Omental fat pad (tissue), 4 donors: ENCODE data around the gene PTPRM. TPM values are rescaled to one million over a fixed set of nuclear protein-coding genes. Genes with fewer than 3 reads are reported as not detected.
"Not testable (repeated sequence)": the region's sequence is repeated elsewhere in the genome, so short reads cannot be mapped to it uniquely, and the experiment has no call there.

ENCODE experiments used
- ATAC-seq: fragments of 150-250 bp; one replicate; pipeline ENCODE4 v1.9.1; 2016; ENCODE audit warnings: mild to moderate bottlenecking, moderate library complexity; ENCODE audit not compliant: low FRiP score
- DNase-seq: peaks from one replicate; pipeline ENCODE4 v3.0.0-alpha.2; 2019; ENCODE audit warnings: low spot score
- CTCF ChIP-seq, 3 donors: fragments of 450-650 bp; IDR thresholded peaks; one replicate each; pipeline ENCODE4 v1.5.1; 2016 to 2017; ENCODE audit warnings: antibody characterized with exemption in 3 of 3, mild to moderate bottlenecking in 3 of 3, moderate library complexity in 2 of 3
- total RNA-seq, 4 donors: library from RNA; depleted of rRNA; stranded (reverse); fragments of >200 nt; gene quantifications; one replicate each; pipeline ENCODE4 v1.1.0, GENCODE V29; 2016

Gene PTPRM
- total RNA-seq, 4 donors from 2014 or later = 64.8 to 238 (median 144) TPM

- ATAC-seq (no peak), DNase-seq (no peak)
- TF ChIP-seq CTCF (IDR thresholded peaks at IDR 0.05) = no peak
These were observed 168.6 kb downstream of the PTPRM start for GRCh38 chr18:7735626-7736175.

- not testable (repeated sequence) for ATAC-seq, DNase-seq
These were observed 169.4 kb downstream of the PTPRM start for GRCh38 chr18:7736526-7736925.

GRCh38 chr18:7737550-7737949, 170.4 kb downstream of the PTPRM start:
- no peak for ATAC-seq
- TF ChIP-seq CTCF (IDR thresholded peaks at IDR 0.05) = no peak
- DNase-seq = no peak

- TF ChIP-seq CTCF (IDR thresholded peaks at IDR 0.05) = no peak
- ATAC-seq = no peak
These were observed 173.7 kb downstream of the PTPRM start for GRCh38 chr18:7740821-7741220.

GRCh38 chr18:7741640-7742039, 174.5 kb downstream of the PTPRM start:
- TF ChIP-seq CTCF (IDR thresholded peaks at IDR 0.05) = no peak
- ATAC-seq (no peak), DNase-seq (no peak)

More at GRCh38 chr18:7740821-7741220, 173.7 kb downstream of the PTPRM start:
- DNase-seq = no peak

GRCh38 chr18:7742224-7742623, 175.1 kb downstream of the PTPRM start:
- DNase-seq = no peak
- ATAC-seq = no peak
- TF ChIP-seq CTCF (IDR thresholded peaks at IDR 0.05) = no peak

GRCh38 chr18:7743256-7743655, 176.1 kb downstream of the PTPRM start:
- ATAC-seq = no peak
- DNase-seq = no peak
- TF ChIP-seq CTCF (IDR thresholded peaks at IDR 0.05) = no peak

GRCh38 chr18:7746106-7746505, 179.0 kb downstream of the PTPRM start:
- TF ChIP-seq CTCF (IDR thresholded peaks at IDR 0.05) = no peak
- ATAC-seq (no peak), DNase-seq (no peak)
